Sigmoid colon (tissue), 4 donors: ENCODE measurements around the gene TMEM63C.

Experiments used
- CTCF ChIP-seq, 4 experiments: fragments of 450-650 bp in 3 of 4; fragments of 200-600 bp in 1 of 4; IDR thresholded peaks; one replicate each; pipeline ENCODE4 v1.5.1; 2016 to 2019; ENCODE audit warnings: antibody characterized with exemption in 4 of 4, mild to moderate bottlenecking in 3 of 4, moderate library complexity in 2 of 4
- EP300 ChIP-seq, 4 donors: sonication (generic); formaldehyde crosslinking; IDR thresholded peaks; one replicate each; pipeline ENCODE4 v1.6.1; 2017; ENCODE audit warnings: antibody characterized with exemption in 4 of 4
- POLR2A ChIP-seq, 2 donors: fragments of 450-650 bp; IDR thresholded peaks; one replicate each; pipeline ENCODE4 v1.6.1; 2016; ENCODE audit warnings: antibody characterized with exemption in 2 of 2, mild to moderate bottlenecking in 2 of 2, moderate library complexity in 2 of 2

- TF ChIP-seq CTCF (IDR thresholded peaks at IDR 0.05) (no peak), EP300 (IDR thresholded peaks at IDR 0.05) (no peak), POLR2A (IDR thresholded peaks at IDR 0.05) (no peak)
Measured at GRCh38 chr14:77133720-77134338, 47.8 kb upstream of the TMEM63C start.
